Measurements from ENCODE around the gene RANBP10. TPM values are rescaled to one million over a fixed set of nuclear protein-coding genes. Genes with fewer than 3 reads are reported as not detected.

The RANBP10 gene
- total RNA-seq, 1 experiment from 2014 or later: 5.9 TPM

GRCh38 chr16:67833415-67834241 lies 27.3 kb upstream of the RANBP10 start:
- peak; percentile 93 for DNase-seq (ENCODE audit: low spot score)
- in situ Hi-C loops (cut with HindIII; ENCODE audit: low sequenced_read_pairs): no loop called here

DNA sequence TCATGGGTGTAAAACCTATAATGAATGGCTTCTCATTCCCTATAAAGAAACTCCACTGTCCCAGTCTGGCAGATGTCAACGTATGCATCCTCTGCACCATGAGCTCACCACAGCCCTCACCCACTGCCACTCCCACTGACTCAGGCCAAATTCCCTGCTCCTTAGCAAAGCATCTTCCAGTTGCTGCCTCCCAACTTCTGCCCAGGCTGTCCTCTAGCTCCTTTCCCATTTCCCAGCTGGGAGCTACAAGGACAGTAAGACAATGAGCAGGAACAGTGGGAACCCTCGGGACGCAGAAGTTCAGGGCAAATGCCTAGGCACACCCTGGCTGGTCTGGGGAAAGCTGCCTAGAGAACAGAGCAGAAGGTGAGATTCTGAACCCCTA lies 26.7 kb upstream of the RANBP10 start:
- DNase-seq (ENCODE audit: low spot score): no peak
- in situ Hi-C loops (cut with HindIII; ENCODE audit: low sequenced_read_pairs): no loop called here

GRCh38 chr16:67828651-67829050 lies 22.3 kb upstream of the RANBP10 start:
- in situ Hi-C loops (cut with HindIII; ENCODE audit: low sequenced_read_pairs): no loop called here
- no peak for DNase-seq (ENCODE audit: low spot score)

- no peak for DNase-seq (ENCODE audit: low spot score)
- in situ Hi-C loops (cut with HindIII; ENCODE audit: low sequenced_read_pairs): no loop called here
Observed at GRCh38 chr16:67825906-67826305, 19.5 kb upstream of the RANBP10 start.

- no peak for DNase-seq (ENCODE audit: low spot score)
- in situ Hi-C loops (cut with HindIII; ENCODE audit: low sequenced_read_pairs): no loop called here
Observed at GRCh38 chr16:67825119-67825518, 18.8 kb upstream of the RANBP10 start.

DNA sequence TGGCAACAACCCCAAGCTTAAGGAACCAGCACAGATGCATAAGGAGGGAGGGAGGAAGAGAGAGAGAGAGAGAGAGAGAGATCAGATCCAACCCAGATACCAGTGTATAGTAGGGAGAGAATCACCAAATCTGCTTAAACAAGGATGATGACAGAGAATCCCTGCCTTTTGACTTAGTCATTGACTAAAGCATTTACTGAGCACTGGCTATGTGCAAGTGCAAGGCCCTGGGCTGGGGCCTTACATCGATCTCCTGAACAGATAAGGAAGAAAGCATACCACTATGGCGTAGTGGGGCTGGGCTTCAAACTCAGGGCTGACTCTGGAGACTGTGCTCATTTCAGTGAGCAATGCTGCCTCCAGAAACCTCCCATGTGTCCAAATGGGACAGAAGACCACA lies 16.2 kb upstream of the RANBP10 start:
- DNase-seq (ENCODE audit: low spot score): no peak
- in situ Hi-C loops (cut with HindIII; ENCODE audit: low sequenced_read_pairs): loop anchor here (5.0 kb wide), 3 partner anchors 55 to 105 kb away; partner anchors contain the start of gene GFOD2

GRCh38 chr16:67820608-67821259 lies 14.4 kb upstream of the RANBP10 start:
- in situ Hi-C loops (cut with HindIII; ENCODE audit: low sequenced_read_pairs): loop anchor here (5.0 kb wide), 3 partner anchors 57 to 103 kb away; partner anchors contain the start of gene GFOD2
- DNase-seq (ENCODE audit: low spot score): no peak

- in situ Hi-C loops (cut with HindIII; ENCODE audit: low sequenced_read_pairs): no loop called here
Observed at GRCh38 chr16:67814567-67814966, 8.2 kb upstream of the RANBP10 start.

DNA sequence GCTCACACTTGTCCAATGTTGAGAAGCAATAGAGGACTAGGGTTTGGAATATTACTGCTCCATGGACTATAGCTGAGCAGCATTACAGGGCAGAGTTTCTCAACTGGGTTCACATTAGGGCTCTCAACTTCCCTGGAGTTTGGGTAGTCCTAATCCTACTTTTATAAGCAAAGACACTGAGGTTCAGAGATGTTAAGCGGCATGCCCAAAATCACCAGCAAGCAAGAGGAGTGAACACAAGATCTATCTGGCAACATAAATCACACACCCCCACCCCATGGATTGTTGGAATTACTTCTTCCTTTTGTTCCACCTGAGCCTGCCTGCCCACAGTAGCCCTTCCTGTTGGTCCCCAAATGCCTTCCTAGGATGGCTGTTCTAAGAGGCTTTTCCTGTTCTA lies 5.5 kb upstream of the RANBP10 start:
- no peak for DNase-seq (ENCODE audit: low spot score)
- in situ Hi-C loops (cut with HindIII; ENCODE audit: low sequenced_read_pairs): no loop called here

More at GRCh38 chr16:67814567-67814966, 8.2 kb upstream of the RANBP10 start:
- no peak for DNase-seq (ENCODE audit: low spot score)

GRCh38 chr16:67807148-67807682 lies 855 bp upstream of the RANBP10 start:
- in situ Hi-C loops (cut with HindIII; ENCODE audit: low sequenced_read_pairs): no loop called here
- no peak for DNase-seq (ENCODE audit: low spot score)

GRCh38 chr16:67805718-67806427 lies 487 bp downstream of the RANBP10 start:
- DNase-seq (ENCODE audit: low spot score): no peak
- in situ Hi-C loops (cut with HindIII; ENCODE audit: low sequenced_read_pairs): no loop called here

DNA sequence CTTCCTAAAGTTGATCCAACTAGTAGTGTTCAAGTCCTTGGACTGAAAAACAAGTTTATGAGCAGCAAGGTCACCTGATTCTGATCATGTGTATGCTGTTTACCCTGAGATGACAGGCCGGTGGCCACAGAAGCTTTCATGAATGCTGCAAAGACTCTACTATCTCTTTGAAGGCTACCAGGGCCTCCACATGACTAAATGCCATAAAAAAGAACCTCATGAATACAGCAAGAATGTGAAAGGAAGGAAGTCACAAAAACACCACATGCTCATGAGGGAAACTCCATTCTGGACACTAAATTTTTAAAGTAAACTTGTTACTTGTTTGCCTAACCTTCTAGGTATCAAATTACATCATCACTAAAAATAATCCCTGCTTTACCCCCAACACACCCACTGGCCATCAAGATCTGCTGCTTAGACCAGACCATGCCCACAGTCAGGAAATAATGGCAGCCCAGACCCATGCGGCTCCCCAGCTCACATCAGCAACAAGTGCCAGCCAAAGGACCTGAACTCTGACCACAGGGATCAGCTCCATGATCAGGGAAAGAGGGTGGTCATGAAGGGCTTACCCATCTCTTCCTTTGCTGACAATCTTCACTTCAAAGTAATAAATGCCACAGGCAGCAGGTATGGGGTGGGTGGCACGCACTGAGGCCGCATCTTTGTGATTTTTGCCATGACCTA lies 1.4 kb downstream of the RANBP10 start:
- no peak for DNase-seq (ENCODE audit: low spot score)
- in situ Hi-C loops (cut with HindIII; ENCODE audit: low sequenced_read_pairs): no loop called here

DNA sequence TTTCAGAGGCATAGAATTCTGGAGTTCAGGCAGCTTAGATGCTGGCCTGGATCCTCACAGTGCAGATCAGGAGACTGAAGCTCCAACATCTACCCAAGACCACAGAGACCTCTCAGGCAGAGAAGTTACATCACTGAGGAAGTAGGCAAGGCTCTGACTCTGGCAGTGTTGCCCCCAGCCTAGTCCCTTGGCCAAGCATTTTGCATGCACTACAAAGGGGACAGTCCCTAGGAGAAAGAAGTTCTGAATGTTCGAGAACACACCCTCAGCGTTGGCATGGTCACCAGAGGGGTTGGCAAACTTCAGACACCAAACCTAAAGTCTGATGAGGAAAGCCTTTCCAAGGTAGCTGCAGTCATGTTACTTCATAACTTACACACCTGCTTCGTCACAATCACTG lies 2.5 kb downstream of the RANBP10 start:
- DNase-seq (ENCODE audit: low spot score): no peak
- in situ Hi-C loops (cut with HindIII; ENCODE audit: low sequenced_read_pairs): no loop called here

DNA sequence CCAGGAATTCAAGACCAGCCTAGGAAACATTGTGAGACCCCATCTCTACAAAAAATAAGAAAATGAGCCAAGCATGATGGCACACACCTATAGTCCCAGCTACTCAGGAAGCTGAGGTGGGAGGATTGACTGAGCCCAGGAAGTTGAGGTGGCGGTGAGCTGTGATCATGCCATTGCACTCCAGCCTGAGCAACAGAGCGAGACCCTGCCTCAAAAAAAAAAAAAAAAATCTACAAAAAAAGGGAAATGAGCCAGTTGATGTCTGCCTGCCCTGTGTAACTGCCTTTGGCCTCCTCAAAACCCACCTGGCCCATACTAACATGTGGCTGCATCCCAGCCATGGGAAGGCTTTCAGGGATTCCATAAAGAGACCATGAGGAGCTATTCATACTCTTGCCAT lies 4.5 kb downstream of the RANBP10 start:
- DNase-seq (ENCODE audit: low spot score): no peak
- in situ Hi-C loops (cut with HindIII; ENCODE audit: low sequenced_read_pairs): no loop called here

- in situ Hi-C loops (cut with HindIII; ENCODE audit: low sequenced_read_pairs): no loop called here
- no peak for DNase-seq (ENCODE audit: low spot score)
Observed at GRCh38 chr16:67801241-67801640, 5.1 kb downstream of the RANBP10 start.

DNA sequence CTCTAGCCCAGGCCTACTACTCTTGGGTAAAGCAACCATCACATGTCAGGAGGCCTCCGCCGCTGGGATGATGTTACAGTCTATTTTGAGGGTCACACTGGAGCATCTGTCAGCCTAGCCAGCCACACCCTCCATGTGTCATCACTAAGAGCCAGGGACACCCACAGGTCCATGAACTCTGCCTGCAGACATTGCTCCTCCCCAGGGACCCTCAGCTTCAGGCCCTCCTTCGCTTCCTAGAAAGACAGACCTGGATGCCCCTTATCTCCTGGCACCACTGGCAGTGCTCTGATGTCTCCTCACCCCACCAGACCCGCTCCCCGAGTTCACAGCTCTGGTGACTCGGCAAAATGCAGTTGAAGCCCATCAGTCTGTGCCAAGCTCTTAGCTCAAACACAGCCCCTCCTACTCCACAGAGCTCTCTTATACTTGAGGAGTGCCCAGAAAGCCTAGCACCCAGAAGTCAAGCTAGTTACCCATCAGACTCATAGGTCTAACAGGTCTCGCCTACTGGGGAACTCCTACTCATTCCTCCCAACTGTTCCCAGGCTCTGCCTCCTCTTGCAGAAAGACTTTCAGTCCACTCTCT lies 5.9 kb downstream of the RANBP10 start:
- no peak for DNase-seq (ENCODE audit: low spot score)
- in situ Hi-C loops (cut with HindIII; ENCODE audit: low sequenced_read_pairs): no loop called here

DNA sequence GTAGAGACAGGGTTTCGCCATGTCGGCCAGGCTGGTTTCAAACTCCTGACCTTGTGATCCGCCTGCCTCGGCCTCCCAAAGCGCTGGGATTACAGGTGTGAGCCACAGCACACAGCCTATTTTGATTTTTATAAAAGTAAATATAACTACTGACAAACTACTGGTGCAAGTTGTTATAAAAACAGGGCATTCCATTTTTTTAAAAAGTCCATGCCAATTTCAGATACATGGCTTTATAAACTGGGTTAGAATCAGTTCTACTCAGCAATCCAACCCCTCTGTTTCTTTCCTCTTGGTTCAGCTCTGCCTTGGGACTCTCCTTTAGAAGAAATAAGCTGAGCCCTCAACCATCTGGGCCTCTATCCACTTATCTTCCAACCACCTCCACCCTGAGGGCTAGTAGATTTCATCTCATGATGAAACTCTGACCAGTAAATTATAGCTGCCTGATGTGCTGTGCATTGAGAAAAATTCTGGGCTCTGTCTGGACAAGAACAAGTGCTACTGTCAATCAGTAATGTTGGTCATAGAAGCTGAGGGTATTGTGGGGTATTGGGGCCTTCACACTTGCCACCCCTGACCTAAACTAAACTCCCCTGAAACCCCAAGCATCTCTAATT lies 10.2 kb downstream of the RANBP10 start:
- in situ Hi-C loops (cut with HindIII; ENCODE audit: low sequenced_read_pairs): no loop called here
- no peak for DNase-seq (ENCODE audit: low spot score)

DNA sequence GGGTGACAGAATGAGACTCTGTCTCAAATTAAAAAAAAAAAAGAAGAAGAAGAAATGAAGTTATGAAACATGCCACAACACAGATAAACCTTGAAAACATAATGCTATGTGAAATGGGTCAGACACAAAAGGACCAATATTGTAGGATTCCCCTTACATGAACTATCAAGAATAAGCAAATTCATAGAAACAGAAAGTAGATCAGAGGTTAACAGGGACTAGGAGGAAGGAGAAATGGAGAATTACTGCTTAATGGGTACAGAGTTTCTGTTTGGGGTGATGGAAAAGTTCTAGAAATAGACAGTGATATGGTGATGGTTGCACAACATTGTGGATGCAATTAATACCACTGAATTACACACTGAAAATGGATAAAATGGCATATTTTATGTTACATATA lies 16.3 kb downstream of the RANBP10 start:
- in situ Hi-C loops (cut with HindIII; ENCODE audit: low sequenced_read_pairs): no loop called here
- no peak for DNase-seq (ENCODE audit: low spot score)

Data from G401 (cell line).